Urinary bladder (tissue), 4 donors: ENCODE results near the gene ST3GAL5. TPM values are rescaled to one million over a fixed set of nuclear protein-coding genes. Genes with fewer than 3 reads are reported as not detected.
A peak's percentile ranks its signal among the peaks of the same experiment; 100 is the strongest.

Experiments used
- DNase-seq: peaks from one replicate; pipeline ENCODE4 v3.0.0-alpha.2; 2015; ENCODE audit errors: extremely low spot score
- H3K27ac ChIP-seq: one replicate; pipeline ENCODE4 v1.5.1; 2013; ENCODE audit warnings: low read depth, mild to moderate bottlenecking, moderate library complexity
- H3K36me3 ChIP-seq: one replicate; pipeline ENCODE4 v1.6.1; 2013; ENCODE audit warnings: mild to moderate bottlenecking, moderate library complexity; ENCODE audit not compliant: insufficient read depth
- H3K4me1 ChIP-seq: one replicate; pipeline ENCODE4 v1.6.1; 2013; ENCODE audit warnings: mild to moderate bottlenecking, moderate library complexity; ENCODE audit not compliant: insufficient read depth
- H3K4me3 ChIP-seq: one replicate; pipeline ENCODE4 v1.5.1; 2013; ENCODE audit warnings: low read depth, low read length
- WGBS: extraction: QIAGEN DNeasy Blood & Tissue Kit; methylation state at CpG from one replicate; pipeline ENCODE4 v1.1.7; 2013; 5-methylcytosine and 5-hydroxymethylcytosine counted together
- polyA plus RNA-seq: library from polyadenylated mRNA; stranded (reverse); fragments of 200-250 nt; gene quantifications from one replicate; pipeline ENCODE4 v1.2.3, GENCODE V29; 2013
- total RNA-seq: library from RNA; depleted of rRNA; stranded (reverse); fragments of >200 nt; gene quantifications from one replicate; pipeline ENCODE4 v1.2.3, GENCODE V29; 2014
- donor health status: healthy with polysubstance abuse.
- donor health status: healthy.

The ST3GAL5 gene
- total and polyA plus RNA-seq, 2 donors: 31.1 to 59.4 TPM

- H3K27ac ChIP-seq: peak overlapping the region; percentile 42
- no peak for DNase-seq
- H3K4me1 ChIP-seq: peaks cover 4% of the 10 kb centered on the region
- 75% methylated on average over 5 of the region's 5 CpGs for WGBS
- no peak overlapping the region for H3K4me3 ChIP-seq
- no peaks in the 10 kb centered on the region for H3K36me3 ChIP-seq
These were observed 37.7 kb upstream of the ST3GAL5 start for GRCh38 chr2:85926526-85926925.

GRCh38 chr2:85925216-85925671 lies 36.5 kb upstream of the ST3GAL5 start:
- H3K4me3 ChIP-seq: no peak overlapping the region
- 93% methylated on average over 2 of the region's 2 CpGs for WGBS
- H3K36me3 ChIP-seq: no peaks in the 10 kb centered on the region
- no peak for DNase-seq
- H3K4me1 ChIP-seq: peaks cover 4% of the 10 kb centered on the region
- peak overlapping the region; percentile 19 for H3K27ac ChIP-seq

- 24% methylated on average over 4 of the region's 4 CpGs for WGBS
- H3K4me3 ChIP-seq: no peak overlapping the region
These were observed 35.7 kb upstream of the ST3GAL5 start for GRCh38 chr2:85924522-85924921.

GRCh38 chr2:85922199-85922598 lies 33.4 kb upstream of the ST3GAL5 start:
- no peaks in the 10 kb centered on the region for H3K36me3 ChIP-seq
- H3K4me1 ChIP-seq: peaks cover 1% of the 10 kb centered on the region
- WGBS: 43% methylated on average over 3 of the region's 3 CpGs
- H3K27ac ChIP-seq: peak overlapping the region; percentile 83
- no peak overlapping the region for H3K4me3 ChIP-seq
- no peak for DNase-seq

More at GRCh38 chr2:85924522-85924921, 35.7 kb upstream of the ST3GAL5 start:
- H3K27ac ChIP-seq: peak overlapping the region; percentile 63
- peaks cover 4% of the 10 kb centered on the region for H3K4me1 ChIP-seq
- no peak for DNase-seq
- no peaks in the 10 kb centered on the region for H3K36me3 ChIP-seq

- Histone ChIP-seq H3K27ac (peak overlapping the region; percentile 83), H3K4me1 (peaks cover 1% of the 10 kb centered on the region)
- 46% methylated on average over 5 of the region's 5 CpGs for WGBS
These were observed 32.9 kb upstream of the ST3GAL5 start for GRCh38 chr2:85921659-85922058.

GRCh38 chr2:85920810-85921545 lies 32.2 kb upstream of the ST3GAL5 start:
- H3K36me3 ChIP-seq: no peaks in the 10 kb centered on the region
- H3K4me3 ChIP-seq: no peak overlapping the region
- H3K4me1 ChIP-seq: peaks cover 1% of the 10 kb centered on the region
- H3K27ac ChIP-seq: no peak overlapping the region
- no peak for DNase-seq
- 54% methylated on average over 5 of the region's 5 CpGs for WGBS

More at GRCh38 chr2:85921659-85922058, 32.9 kb upstream of the ST3GAL5 start:
- Histone ChIP-seq H3K4me3 (no peak overlapping the region), H3K36me3 (no peaks in the 10 kb centered on the region)
- DNase-seq: no peak

GRCh38 chr2:85917887-85918795 lies 29.4 kb upstream of the ST3GAL5 start:
- no peaks in the 10 kb centered on the region for H3K36me3 ChIP-seq
- 93% methylated on average over 3 of the region's 3 CpGs for WGBS
- DNase-seq: no peak
- H3K4me3 ChIP-seq: no peak overlapping the region
- no peak overlapping the region for H3K27ac ChIP-seq
- H3K4me1 ChIP-seq: peaks cover 1% of the 10 kb centered on the region

GRCh38 chr2:85915606-85916303 lies 27.0 kb upstream of the ST3GAL5 start:
- Histone ChIP-seq H3K4me3 (no peak overlapping the region), H3K27ac (peak overlapping the region; percentile 25), H3K36me3 (no peaks in the 10 kb centered on the region), H3K4me1 (no peaks in the 10 kb centered on the region)
- DNase-seq: no peak
- whole genome bisulfite sequencing: 50% methylated on average over 3 of the region's 3 CpGs

GRCh38 chr2:85914922-85915321 lies 26.1 kb upstream of the ST3GAL5 start:
- H3K36me3 ChIP-seq: no peaks in the 10 kb centered on the region
- no peaks in the 10 kb centered on the region for H3K4me1 ChIP-seq
- no peak overlapping the region for H3K4me3 ChIP-seq
- H3K27ac ChIP-seq: no peak overlapping the region
- DNase-seq: no peak
- 65% methylated on average over 2 of the region's 2 CpGs for WGBS

GRCh38 chr2:85913884-85914881 lies 25.4 kb upstream of the ST3GAL5 start:
- no peak overlapping the region for H3K27ac ChIP-seq
- WGBS: 85% methylated on average over 4 of the region's 4 CpGs

GRCh38 chr2:85911814-85912692 lies 23.3 kb upstream of the ST3GAL5 start:
- peak overlapping the region; percentile 11 for H3K27ac ChIP-seq
- WGBS: 45% methylated on average over 9 of the region's 9 CpGs
- DNase-seq: no peak

More at GRCh38 chr2:85913884-85914881, 25.4 kb upstream of the ST3GAL5 start:
- DNase-seq: no peak
- Histone ChIP-seq H3K36me3 (no peaks in the 10 kb centered on the region), H3K4me1 (no peaks in the 10 kb centered on the region), H3K4me3 (no peak overlapping the region)

GRCh38 chr2:85911097-85911496 lies 22.3 kb upstream of the ST3GAL5 start:
- Histone ChIP-seq H3K27ac (no peak overlapping the region), H3K4me3 (no peak overlapping the region), H3K4me1 (no peaks in the 10 kb centered on the region), H3K36me3 (no peaks in the 10 kb centered on the region)
- WGBS: 75% methylated on average over 6 of the region's 6 CpGs
- DNase-seq: no peak

More at GRCh38 chr2:85911814-85912692, 23.3 kb upstream of the ST3GAL5 start:
- no peaks in the 10 kb centered on the region for H3K4me1 ChIP-seq
- no peaks in the 10 kb centered on the region for H3K36me3 ChIP-seq
- H3K4me3 ChIP-seq: no peak overlapping the region
